Cardiac septum (tissue), 1 donor: Measurements from ENCODE around the gene WLS. TPM values are rescaled to one million over a fixed set of nuclear protein-coding genes. Genes with fewer than 3 reads are reported as not detected.

ENCODE experiments used
- microRNA-seq: library from miRNA; unstranded; fragments of <30 nt; microRNA quantifications from one replicate; pipeline ENCODE4 v1.2.0, GENCODE V29; 2020
- total RNA-seq: library from RNA; stranded (reverse); fragmentation: NEBNext Ultra II Directional; extraction: Animal tissue kit (Norgen Biotek cat#: 25700); gene quantifications from one replicate; pipeline ENCODE4 v1.2.1, GENCODE V29; 2021
- donor health status: DM: no; HTN: no; CAD: no.

Gene WLS
- total RNA-seq, 1 donor from 2014 or later: 78.0 TPM

Small RNA genes lying within 50 kb of the gene (microRNA-seq; reads per million reads assigned to microRNA genes)
- 2.2 reads per million for gene MIR1262

Other genes starting within 250 kb of the WLS start
- 37.8 TPM for gene DIRAS3, start 181.9 kb downstream of the WLS start, total RNA-seq
- gene RPE65, start 217.4 kb upstream of the WLS start, total RNA-seq: 0.13 TPM